Measurements from ENCODE around the gene OMA1.
"Not testable (repeated sequence)": the region's sequence is repeated elsewhere in the genome, so short reads cannot be mapped to it uniquely, and the experiment has no call there.

The OMA1 gene

GRCh38 chr1:58531842-58532241, 14.7 kb downstream of the OMA1 start:
- not testable (repeated sequence) for H3K27me3 ChIP-seq (ENCODE audit: control insufficient read depth, insufficient read depth, low read length); H3K36me3 ChIP-seq (ENCODE audit: control insufficient read depth, insufficient read depth, low read length); H3K27ac ChIP-seq (ENCODE audit: low read length); DNase-seq (ENCODE audit: low read depth, low spot score); H3K4me3 ChIP-seq (ENCODE audit: low read length); H3K9me3 ChIP-seq (ENCODE audit: control insufficient read depth, insufficient read depth, low read length); H3K4me1 ChIP-seq (ENCODE audit: control insufficient read depth, insufficient read depth, low read length)
- no CpG with 5 or more reads among the region's 1 CpG for WGBS (ENCODE audit: insufficient coverage, insufficient read length)

DNA sequence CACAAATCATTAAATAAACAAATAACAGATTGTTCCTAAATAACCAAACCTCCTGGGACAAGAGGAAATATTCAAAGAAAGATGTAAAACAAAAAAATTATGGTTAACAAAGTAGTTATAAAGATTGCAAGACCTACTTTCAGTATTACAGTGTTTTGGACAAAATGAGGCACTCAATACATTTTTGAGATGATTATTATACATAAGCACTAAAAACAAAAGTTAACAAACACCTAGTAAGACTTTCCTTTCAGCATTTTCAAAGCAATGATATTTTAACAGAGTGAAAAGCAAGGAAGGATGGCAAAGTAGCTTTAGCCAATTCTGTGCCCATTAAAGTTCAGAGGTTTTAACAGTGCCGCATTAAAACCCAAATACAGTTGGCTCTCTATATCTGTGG, 17.2 kb downstream of the OMA1 start:
- Histone ChIP-seq H3K4me1 (ENCODE audit: control insufficient read depth, insufficient read depth, low read length) (no peaks in the 10 kb centered on the region), H3K9me3 (ENCODE audit: control insufficient read depth, insufficient read depth, low read length) (no peaks in the 10 kb centered on the region), H3K27ac (ENCODE audit: low read length) (no peak overlapping the region), H3K27me3 (ENCODE audit: control insufficient read depth, insufficient read depth, low read length) (no peaks in the 10 kb centered on the region; the same call in 1 of the 2 replicates), H3K4me3 (ENCODE audit: low read length) (no peak overlapping the region), H3K36me3 (ENCODE audit: control insufficient read depth, insufficient read depth, low read length) (no peaks in the 10 kb centered on the region)
- no peak for DNase-seq (ENCODE audit: low read depth, low spot score)
- WGBS (ENCODE audit: insufficient coverage, insufficient read length), result no CpG with 5 or more reads among the region's 1 CpG

GRCh38 chr1:58528518-58528917, 18.0 kb downstream of the OMA1 start:
- no peaks in the 10 kb centered on the region; the same call in 1 of the 2 replicates for H3K27me3 ChIP-seq (ENCODE audit: control insufficient read depth, insufficient read depth, low read length)
- H3K4me1 ChIP-seq (ENCODE audit: control insufficient read depth, insufficient read depth, low read length), result no peaks in the 10 kb centered on the region
- H3K36me3 ChIP-seq (ENCODE audit: control insufficient read depth, insufficient read depth, low read length), result no peaks in the 10 kb centered on the region
- DNase-seq (ENCODE audit: low read depth, low spot score), result no peak
- no CpG with 5 or more reads among the region's 3 CpGs for WGBS (ENCODE audit: insufficient coverage, insufficient read length)
- no peaks in the 10 kb centered on the region for H3K9me3 ChIP-seq (ENCODE audit: control insufficient read depth, insufficient read depth, low read length)
- no peak overlapping the region for H3K27ac ChIP-seq (ENCODE audit: low read length)
- no peak overlapping the region for H3K4me3 ChIP-seq (ENCODE audit: low read length)

DNA sequence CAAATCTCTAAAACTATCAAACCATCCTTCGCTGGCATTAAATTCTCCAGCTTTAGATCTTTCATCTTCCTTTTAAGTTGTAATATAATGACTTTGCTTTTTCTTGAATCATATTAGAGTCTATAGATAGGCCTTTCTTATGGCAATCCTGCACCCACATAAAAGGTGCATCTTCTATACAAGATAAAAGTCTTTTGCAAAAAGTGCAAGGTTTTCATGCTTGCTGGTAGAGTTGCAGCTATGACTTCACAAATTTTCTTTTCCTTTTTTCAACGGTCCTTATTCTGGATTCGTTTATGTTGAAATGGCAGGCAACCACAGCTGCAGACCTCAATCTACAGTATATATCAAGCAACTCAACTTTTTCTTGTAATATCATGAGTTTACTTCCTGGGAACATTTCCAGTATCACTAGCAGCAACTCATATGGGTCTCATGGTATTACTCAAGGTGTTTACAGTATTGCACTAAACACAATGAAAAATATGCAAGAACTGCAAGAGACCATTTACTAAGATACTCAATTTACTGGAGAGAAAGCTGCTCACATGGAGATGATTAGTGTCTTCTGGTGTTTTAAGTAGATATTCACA, 22.1 kb downstream of the OMA1 start:
- no peaks in the 10 kb centered on the region; the same call in 1 of the 2 replicates for H3K27me3 ChIP-seq (ENCODE audit: control insufficient read depth, insufficient read depth, low read length)
- no peak overlapping the region for H3K4me3 ChIP-seq (ENCODE audit: low read length)
- H3K4me1 ChIP-seq (ENCODE audit: control insufficient read depth, insufficient read depth, low read length), result no peaks in the 10 kb centered on the region
- no peak overlapping the region for H3K27ac ChIP-seq (ENCODE audit: low read length)
- no CpG with 5 or more reads among the region's 3 CpGs for WGBS (ENCODE audit: insufficient coverage, insufficient read length)
- no peaks in the 10 kb centered on the region for H3K9me3 ChIP-seq (ENCODE audit: control insufficient read depth, insufficient read depth, low read length)
- no peak for DNase-seq (ENCODE audit: low read depth, low spot score)
- H3K36me3 ChIP-seq (ENCODE audit: control insufficient read depth, insufficient read depth, low read length), result no peaks in the 10 kb centered on the region

DNA sequence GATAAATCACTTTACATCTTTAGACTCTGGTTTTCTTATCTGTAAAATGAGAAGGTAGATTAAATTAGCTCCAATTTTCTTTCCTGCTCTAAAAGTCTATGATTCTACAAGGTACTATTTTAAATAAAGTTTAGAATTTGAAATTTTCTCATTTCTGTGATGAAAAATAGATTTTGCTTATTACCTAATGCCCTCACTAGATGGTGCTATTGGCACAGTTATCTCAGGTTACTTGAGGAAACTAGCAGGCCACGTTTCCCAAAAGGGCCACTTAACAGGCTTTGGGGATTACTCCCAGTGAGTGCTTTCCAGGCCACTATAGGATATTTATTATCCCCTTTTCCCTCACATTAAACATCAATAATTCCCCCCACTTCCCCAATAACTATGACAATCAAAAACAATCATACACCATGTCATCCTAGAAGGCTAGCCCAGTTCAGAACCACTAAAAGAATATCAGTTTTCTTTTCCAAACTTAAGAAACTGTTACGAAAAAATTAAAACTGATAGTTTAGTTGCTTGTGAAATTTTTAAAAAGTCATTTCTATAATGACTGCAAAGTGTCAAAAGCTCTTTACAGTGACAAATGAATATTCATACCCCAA, 30.6 kb downstream of the OMA1 start:
- H3K27me3 ChIP-seq (ENCODE audit: control insufficient read depth, insufficient read depth, low read length), result no peaks in the 10 kb centered on the region
- H3K9me3 ChIP-seq (ENCODE audit: control insufficient read depth, insufficient read depth, low read length), result no peaks in the 10 kb centered on the region
- H3K36me3 ChIP-seq (ENCODE audit: control insufficient read depth, insufficient read depth, low read length), result no peaks in the 10 kb centered on the region
- peak; percentile 25 for DNase-seq (ENCODE audit: low read depth, low spot score)
- H3K4me1 ChIP-seq (ENCODE audit: control insufficient read depth, insufficient read depth, low read length), result no peaks in the 10 kb centered on the region
- WGBS (ENCODE audit: insufficient coverage, insufficient read length), result no CpG with 5 or more reads among the region's 2 CpGs
- H3K4me3 ChIP-seq (ENCODE audit: low read length), result no peak overlapping the region
- no peak overlapping the region for H3K27ac ChIP-seq (ENCODE audit: low read length)

GRCh38 chr1:58513956-58514355, 32.6 kb downstream of the OMA1 start:
- H3K9me3 ChIP-seq (ENCODE audit: control insufficient read depth, insufficient read depth, low read length), result no peaks in the 10 kb centered on the region
- H3K27me3 ChIP-seq (ENCODE audit: control insufficient read depth, insufficient read depth, low read length), result no peaks in the 10 kb centered on the region
- no peaks in the 10 kb centered on the region for H3K36me3 ChIP-seq (ENCODE audit: control insufficient read depth, insufficient read depth, low read length)
- DNase-seq (ENCODE audit: low read depth, low spot score), result no peak
- H3K4me1 ChIP-seq (ENCODE audit: control insufficient read depth, insufficient read depth, low read length), result no peaks in the 10 kb centered on the region
- no peak overlapping the region for H3K4me3 ChIP-seq (ENCODE audit: low read length)
- no peak overlapping the region for H3K27ac ChIP-seq (ENCODE audit: low read length)

GRCh38 chr1:58508629-58509028, 37.9 kb downstream of the OMA1 start:
- no peak overlapping the region for H3K27ac ChIP-seq (ENCODE audit: low read length)
- WGBS (ENCODE audit: insufficient coverage, insufficient read length), result no CpG with 5 or more reads among the region's 3 CpGs
- H3K36me3 ChIP-seq (ENCODE audit: control insufficient read depth, insufficient read depth, low read length), result no peaks in the 10 kb centered on the region
- no peaks in the 10 kb centered on the region for H3K4me1 ChIP-seq (ENCODE audit: control insufficient read depth, insufficient read depth, low read length)
- no peak overlapping the region for H3K4me3 ChIP-seq (ENCODE audit: low read length)
- H3K27me3 ChIP-seq (ENCODE audit: control insufficient read depth, insufficient read depth, low read length), result no peaks in the 10 kb centered on the region
- no peak for DNase-seq (ENCODE audit: low read depth, low spot score)
- H3K9me3 ChIP-seq (ENCODE audit: control insufficient read depth, insufficient read depth, low read length), result no peaks in the 10 kb centered on the region

GRCh38 chr1:58505286-58505685, 41.2 kb downstream of the OMA1 start:
- Histone ChIP-seq H3K36me3 (ENCODE audit: control insufficient read depth, insufficient read depth, low read length) (0 out of 2 replicates have a peak, but pooled peaks cover 2% of the 10 kb centered on the region), H3K4me3 (ENCODE audit: low read length) (no peak overlapping the region), H3K27ac (ENCODE audit: low read length) (no peak overlapping the region), H3K9me3 (ENCODE audit: control insufficient read depth, insufficient read depth, low read length) (no peaks in the 10 kb centered on the region), H3K4me1 (ENCODE audit: control insufficient read depth, insufficient read depth, low read length) (no peaks in the 10 kb centered on the region), H3K27me3 (ENCODE audit: control insufficient read depth, insufficient read depth, low read length) (no peaks in the 10 kb centered on the region)
- WGBS (ENCODE audit: insufficient coverage, insufficient read length), result no CpG with 5 or more reads among the region's 4 CpGs
- no peak for DNase-seq (ENCODE audit: low read depth, low spot score)

GRCh38 chr1:58502519-58502918, 44.0 kb downstream of the OMA1 start:
- H3K27ac ChIP-seq (ENCODE audit: low read length), result no peak overlapping the region
- no peaks in the 10 kb centered on the region for H3K9me3 ChIP-seq (ENCODE audit: control insufficient read depth, insufficient read depth, low read length)
- 0 out of 2 replicates have a peak, but pooled peaks cover 2% of the 10 kb centered on the region for H3K36me3 ChIP-seq (ENCODE audit: control insufficient read depth, insufficient read depth, low read length)
- H3K4me1 ChIP-seq (ENCODE audit: control insufficient read depth, insufficient read depth, low read length), result no peaks in the 10 kb centered on the region
- no peak for DNase-seq (ENCODE audit: low read depth, low spot score)
- H3K4me3 ChIP-seq (ENCODE audit: low read length), result no peak overlapping the region
- no peaks in the 10 kb centered on the region for H3K27me3 ChIP-seq (ENCODE audit: control insufficient read depth, insufficient read depth, low read length)

- WGBS (ENCODE audit: insufficient coverage, insufficient read length), result no CpG with 5 or more reads among the region's 1 CpG
- Histone ChIP-seq H3K9me3 (ENCODE audit: control insufficient read depth, insufficient read depth, low read length) (no peaks in the 10 kb centered on the region), H3K27me3 (ENCODE audit: control insufficient read depth, insufficient read depth, low read length) (no peaks in the 10 kb centered on the region), H3K4me3 (ENCODE audit: low read length) (no peak overlapping the region), H3K4me1 (ENCODE audit: control insufficient read depth, insufficient read depth, low read length) (no peaks in the 10 kb centered on the region), H3K36me3 (ENCODE audit: control insufficient read depth, insufficient read depth, low read length) (0 out of 2 replicates have a peak, but pooled peaks cover 2% of the 10 kb centered on the region), H3K27ac (ENCODE audit: low read length) (no peak overlapping the region)
- DNase-seq (ENCODE audit: low read depth, low spot score), result no peak
Measured at GRCh38 chr1:58500043-58500442, 46.5 kb downstream of the OMA1 start.

- Histone ChIP-seq H3K9me3 (ENCODE audit: control insufficient read depth, insufficient read depth, low read length) (no peaks in the 10 kb centered on the region), H3K27me3 (ENCODE audit: control insufficient read depth, insufficient read depth, low read length) (no peaks in the 10 kb centered on the region), H3K36me3 (ENCODE audit: control insufficient read depth, insufficient read depth, low read length) (0 out of 2 replicates have a peak, but pooled peaks cover 2% of the 10 kb centered on the region), H3K4me1 (ENCODE audit: control insufficient read depth, insufficient read depth, low read length) (no peaks in the 10 kb centered on the region), H3K4me3 (ENCODE audit: low read length) (no peak overlapping the region), H3K27ac (ENCODE audit: low read length) (no peak overlapping the region)
- DNase-seq (ENCODE audit: low read depth, low spot score), result no peak
- WGBS (ENCODE audit: insufficient coverage, insufficient read length), result no CpG with 5 or more reads among the region's 4 CpGs
Measured at GRCh38 chr1:58497499-58497898, 49.0 kb downstream of the OMA1 start.
